HG02852 (cell line): Measurements from ENCODE around the gene TAS2R3.

Experiments
- ATAC-seq: cut with Tn5 transposase; IDR thresholded peaks from one replicate; pipeline ENCODE4 v1.9.1; 2021; ENCODE audit warnings: mild to moderate bottlenecking, moderate library complexity; ENCODE audit not compliant: unreplicated experiment

The TAS2R3 gene

GRCh38 chr7:141785706-141786552 is 22.0 kb downstream of the TAS2R3 start:
- no peak for ATAC-seq

- ATAC-seq, result no peak
Observed at GRCh38 chr7:141788296-141788695, 24.4 kb downstream of the TAS2R3 start.

GRCh38 chr7:141789917-141790316 is 26.0 kb downstream of the TAS2R3 start, which contains the start of gene TAS2R5:
Gene TAS2R5 (plus strand): TSS chr7:141790217. CDS start chr7:141790362, 145 bp downstream.
- no peak for ATAC-seq

GRCh38 chr7:141792526-141792925 is 28.6 kb downstream of the TAS2R3 start:
- ATAC-seq, result no peak
